Adipocyte (in vitro differentiated cells): ENCODE results near the gene OPCML.
A peak's percentile ranks its signal among the peaks of the same experiment; 100 is the strongest.

ENCODE experiments used
- DNase-seq: peaks from one replicate; pipeline ENCODE4 v3.0.0-alpha.2; 2015; ENCODE audit warnings: low read depth
- H3K27me3 ChIP-seq: replicated peaks from 2 replicates; pipeline ENCODE4 v1.7.0; 2013; ENCODE audit warnings: mild to moderate bottlenecking, low read length, moderate library complexity; ENCODE audit not compliant: control insufficient read depth, insufficient read depth
- H3K36me3 ChIP-seq: 2 replicates; pipeline ENCODE4 v1.7.0; 2013; ENCODE audit warnings: low read length, mild to moderate bottlenecking, moderate library complexity; ENCODE audit not compliant: control insufficient read depth, insufficient read depth, severe bottlenecking
- H3K4me1 ChIP-seq: 2 replicates; pipeline ENCODE4 v1.7.0; 2013; ENCODE audit warnings: mild to moderate bottlenecking, low read length, moderate library complexity; ENCODE audit not compliant: control insufficient read depth, insufficient read depth
- H3K4me3 ChIP-seq: 2 replicates; pipeline ENCODE4 v1.7.0; 2013; ENCODE audit warnings: mild to moderate bottlenecking, low read length, moderate library complexity
- H3K9ac ChIP-seq: 2 replicates; pipeline ENCODE4 v1.7.0; 2013; ENCODE audit warnings: mild to moderate bottlenecking, low read length, moderate library complexity
- H3K9me3 ChIP-seq: 2 replicates; pipeline ENCODE4 v1.7.0; 2013; ENCODE audit warnings: mild to moderate bottlenecking, low read length, moderate library complexity; ENCODE audit not compliant: control insufficient read depth

The OPCML gene

GRCh38 chr11:133078591-133079404 lies 453.5 kb downstream of the OPCML start:
- peaks cover 66% of the 10 kb centered on the region for H3K27me3 ChIP-seq
- H3K9ac ChIP-seq = no peak overlapping the region
- DNase-seq = peak; percentile 69
- no peaks in the 10 kb centered on the region for H3K9me3 ChIP-seq
- no peak overlapping the region for H3K4me3 ChIP-seq
- no peaks in the 10 kb centered on the region for H3K36me3 ChIP-seq
- no peaks in the 10 kb centered on the region for H3K4me1 ChIP-seq

GRCh38 chr11:133078012-133078411 lies 454.3 kb downstream of the OPCML start:
- Histone ChIP-seq H3K4me1 (no peaks in the 10 kb centered on the region), H3K9me3 (no peaks in the 10 kb centered on the region), H3K27me3 (peaks cover 69% of the 10 kb centered on the region), H3K9ac (no peak overlapping the region), H3K4me3 (no peak overlapping the region), H3K36me3 (no peaks in the 10 kb centered on the region)
- no peak for DNase-seq

DNA sequence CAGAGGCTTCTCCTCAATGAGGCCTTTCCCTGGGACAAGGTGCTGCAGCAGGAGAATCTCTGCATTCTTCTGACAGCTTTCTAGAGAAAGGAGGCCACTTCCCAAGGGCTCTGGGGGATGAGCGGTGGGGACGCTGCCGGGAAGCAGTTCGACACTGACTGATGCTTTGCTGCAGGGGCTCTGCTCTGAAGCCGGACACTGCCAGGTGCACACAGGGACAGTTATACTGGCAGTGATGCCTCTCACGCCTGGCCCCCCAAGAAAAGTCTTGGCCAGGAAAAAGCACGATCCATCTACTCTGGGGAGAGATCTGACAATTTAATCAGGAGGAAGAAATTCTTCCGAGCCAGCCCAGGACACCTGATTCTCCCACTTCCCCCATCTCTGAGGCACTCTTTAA lies 456.9 kb downstream of the OPCML start:
- Histone ChIP-seq H3K9me3 (no peaks in the 10 kb centered on the region), H3K27me3 (peaks cover 76% of the 10 kb centered on the region), H3K4me1 (no peaks in the 10 kb centered on the region), H3K36me3 (no peaks in the 10 kb centered on the region), H3K4me3 (no peak overlapping the region), H3K9ac (no peak overlapping the region)
- no peak for DNase-seq

DNA sequence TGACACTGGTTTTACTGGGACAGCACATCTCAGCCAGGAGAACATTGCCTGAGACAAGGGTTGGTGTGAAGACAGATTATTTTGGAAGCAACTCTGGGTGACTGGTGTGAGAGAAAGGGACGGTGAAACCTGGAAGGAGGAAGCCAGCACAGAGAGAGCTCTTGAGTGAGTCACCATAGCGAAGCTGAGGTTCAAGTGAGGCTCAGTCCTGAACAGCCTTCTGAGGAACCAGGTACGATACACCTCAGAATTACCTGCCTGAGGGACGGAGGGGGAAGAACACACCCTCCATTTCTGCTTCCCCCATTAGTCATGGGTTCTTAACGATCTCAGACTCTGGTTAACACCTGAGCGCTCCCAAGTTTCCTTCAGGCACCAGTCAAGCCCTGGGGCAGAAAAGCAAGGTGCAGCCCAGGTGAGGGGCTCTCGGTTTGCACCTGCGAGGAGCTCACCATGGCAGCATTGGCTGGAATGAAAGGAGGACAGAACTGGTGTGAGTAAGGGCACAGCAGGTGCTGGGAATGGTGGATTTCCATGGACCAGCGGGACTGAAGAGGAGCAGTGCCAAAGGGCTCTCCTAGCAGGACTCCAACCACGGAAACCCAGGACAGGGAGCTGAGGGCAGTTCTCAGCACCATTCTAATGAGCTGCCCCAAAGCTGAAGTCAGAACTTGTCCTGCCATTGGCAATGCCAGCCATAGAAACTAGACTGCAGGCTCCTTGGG lies 459.3 kb downstream of the OPCML start:
- H3K9ac ChIP-seq = no peak overlapping the region
- H3K27me3 ChIP-seq = peaks cover 72% of the 10 kb centered on the region
- H3K36me3 ChIP-seq = no peaks in the 10 kb centered on the region
- DNase-seq = no peak
- no peaks in the 10 kb centered on the region for H3K4me1 ChIP-seq
- no peaks in the 10 kb centered on the region for H3K9me3 ChIP-seq
- H3K4me3 ChIP-seq = no peak overlapping the region

DNA sequence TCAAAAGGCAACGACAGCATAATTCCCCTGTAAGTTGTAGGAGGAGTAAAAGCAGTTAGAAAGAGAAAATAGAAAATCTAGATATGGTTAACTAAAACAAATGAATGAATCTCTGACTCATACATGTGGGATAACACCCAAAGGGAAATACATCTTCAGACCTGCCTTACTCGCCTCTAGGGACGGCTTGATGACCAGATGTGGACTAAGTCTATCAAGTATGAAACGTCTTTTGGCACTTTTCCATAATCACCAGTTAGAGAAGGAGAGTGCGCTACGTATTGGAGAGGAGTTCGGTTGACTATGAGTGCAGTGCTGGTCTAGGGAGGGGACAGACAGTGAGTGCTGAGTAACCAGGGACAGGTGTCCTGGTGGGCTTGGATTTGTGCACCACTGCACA lies 459.9 kb downstream of the OPCML start:
- no peaks in the 10 kb centered on the region for H3K9me3 ChIP-seq
- DNase-seq = no peak
- H3K36me3 ChIP-seq = no peaks in the 10 kb centered on the region
- H3K27me3 ChIP-seq = peaks cover 67% of the 10 kb centered on the region
- H3K9ac ChIP-seq = no peak overlapping the region
- H3K4me3 ChIP-seq = no peak overlapping the region
- no peaks in the 10 kb centered on the region for H3K4me1 ChIP-seq

DNA sequence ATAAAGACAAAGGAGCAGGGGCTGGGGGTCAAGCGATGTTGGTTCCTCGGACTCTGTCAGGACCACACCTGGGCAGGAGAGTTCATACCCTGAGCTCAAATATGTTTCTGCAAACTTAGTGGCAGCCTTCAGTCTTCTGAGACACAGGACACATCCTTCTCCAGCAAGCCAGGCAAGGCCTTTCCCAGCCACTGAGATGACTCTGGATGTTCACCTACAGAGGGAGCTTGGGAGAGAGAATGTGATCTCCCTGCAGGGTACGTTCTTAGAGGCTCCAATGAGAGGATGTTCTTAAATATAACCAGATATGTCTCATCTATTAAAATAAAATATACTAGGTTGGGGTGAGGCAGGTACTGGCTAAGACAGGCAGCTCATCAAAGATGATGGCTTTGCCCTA lies 461.5 kb downstream of the OPCML start:
- Histone ChIP-seq H3K4me1 (no peaks in the 10 kb centered on the region), H3K4me3 (no peak overlapping the region), H3K9ac (no peak overlapping the region), H3K9me3 (no peaks in the 10 kb centered on the region), H3K36me3 (no peaks in the 10 kb centered on the region), H3K27me3 (peaks cover 61% of the 10 kb centered on the region)
- DNase-seq = no peak

DNA sequence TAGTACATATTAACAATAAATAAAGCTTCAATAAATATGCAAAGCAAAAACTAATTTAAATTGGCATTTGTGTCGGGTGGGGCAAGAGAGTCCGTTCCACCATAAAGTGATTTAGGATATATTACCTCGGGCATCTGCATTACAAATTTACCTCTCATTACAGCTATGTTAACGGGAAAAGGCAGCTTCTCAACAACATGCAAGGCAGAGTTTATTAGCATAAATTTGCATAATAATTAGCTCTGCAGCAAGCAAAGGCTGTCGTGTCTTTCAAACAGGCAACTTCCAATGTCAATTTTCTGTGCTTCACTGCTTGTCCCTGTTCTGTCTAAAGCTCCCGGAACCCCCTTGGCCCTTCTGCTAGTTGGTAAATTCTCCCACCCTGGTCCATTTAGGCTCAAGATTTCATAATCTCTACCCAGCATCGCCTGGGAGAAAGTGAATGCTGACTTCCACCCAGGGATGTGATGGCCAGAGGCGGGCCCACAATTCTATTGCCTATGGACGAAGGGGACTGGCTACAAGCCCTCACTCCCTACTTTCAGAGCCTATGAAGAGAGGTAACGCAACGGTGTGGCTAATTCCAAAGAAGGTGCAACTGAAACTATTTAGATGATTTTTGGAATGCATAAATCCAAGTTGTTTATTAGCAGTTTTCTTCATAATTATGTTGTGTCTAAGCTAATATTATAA lies 462.1 kb downstream of the OPCML start:
- Histone ChIP-seq H3K4me1 (no peaks in the 10 kb centered on the region), H3K36me3 (no peaks in the 10 kb centered on the region), H3K4me3 (no peak overlapping the region), H3K9ac (no peak overlapping the region), H3K27me3 (peaks cover 56% of the 10 kb centered on the region), H3K9me3 (no peaks in the 10 kb centered on the region)
- no peak for DNase-seq

- Histone ChIP-seq H3K4me3 (no peak overlapping the region), H3K36me3 (no peaks in the 10 kb centered on the region), H3K9ac (no peak overlapping the region), H3K27me3 (peaks cover 28% of the 10 kb centered on the region), H3K4me1 (no peaks in the 10 kb centered on the region), H3K9me3 (no peaks in the 10 kb centered on the region)
- DNase-seq = no peak
Measured at GRCh38 chr11:133065847-133066485, 466.3 kb downstream of the OPCML start.

- no peaks in the 10 kb centered on the region for H3K36me3 ChIP-seq
- peak overlapping the region; percentile 89 for H3K9ac ChIP-seq
- H3K4me1 ChIP-seq = no peaks in the 10 kb centered on the region
- H3K4me3 ChIP-seq = peak overlapping the region; percentile 89
- H3K9me3 ChIP-seq = no peaks in the 10 kb centered on the region
- no peak for DNase-seq
- peaks cover 23% of the 10 kb centered on the region for H3K27me3 ChIP-seq
Measured at GRCh38 chr11:133064961-133065360, 467.3 kb downstream of the OPCML start.

DNA sequence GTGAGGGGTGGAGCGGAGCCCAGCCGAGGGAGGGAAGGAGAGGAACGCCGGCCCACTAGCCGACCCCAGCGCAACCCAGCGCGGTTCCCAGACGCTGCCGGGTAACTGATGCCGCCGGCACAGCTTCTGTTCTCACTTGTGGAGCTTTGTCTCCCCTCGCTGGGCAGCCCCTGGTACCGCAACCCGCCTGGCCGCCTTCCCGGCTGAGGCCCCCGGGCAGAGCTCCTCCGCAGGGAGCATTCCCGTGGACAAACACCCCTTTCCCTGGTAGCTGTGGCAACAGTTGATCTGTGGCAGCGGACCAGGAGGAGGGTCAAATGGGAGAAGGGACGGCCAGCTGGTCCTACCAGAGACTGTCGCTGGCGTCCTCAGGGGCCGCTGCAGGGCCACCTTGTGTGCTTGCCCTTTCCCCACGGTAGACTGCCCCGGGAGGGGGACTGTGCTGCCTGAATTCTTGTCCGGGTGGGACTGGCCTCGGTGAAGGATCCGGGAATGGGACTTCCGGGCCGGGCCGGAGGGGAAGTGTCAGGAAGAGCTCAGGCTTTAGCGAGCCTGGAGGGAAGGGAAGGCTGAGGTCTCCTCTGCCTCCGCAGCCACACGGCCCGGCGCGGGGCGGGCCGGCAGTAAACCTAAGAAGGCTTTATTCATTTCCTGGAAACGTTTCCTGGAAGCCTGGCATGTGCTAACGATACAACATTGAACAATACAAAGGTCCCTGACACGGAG lies 468.0 kb downstream of the OPCML start:
- Histone ChIP-seq H3K4me3 (peak overlapping the region; percentile 89), H3K36me3 (no peaks in the 10 kb centered on the region), H3K27me3 (peaks cover 21% of the 10 kb centered on the region), H3K9ac (peak overlapping the region; percentile 89), H3K4me1 (no peaks in the 10 kb centered on the region), H3K9me3 (no peaks in the 10 kb centered on the region)
- DNase-seq = peak; percentile 87
